Heart right ventricle (tissue), 16 donors: Measurements from ENCODE around the gene SOBP. TPM values are rescaled to one million over a fixed set of nuclear protein-coding genes. Genes with fewer than 3 reads are reported as not detected.

Source experiments
- ATAC-seq, 8 donors: fragments of 200-7000 bp; cut with Tn5 transposase; one replicate each; pipeline ENCODE4 v1.9.1; 2020; ENCODE audit warnings: mild to moderate bottlenecking in 8 of 8, moderate library complexity in 8 of 8, moderate number of reproducible peaks in 1 of 8
- DNase-seq, 2 donors: peaks; one replicate each; pipeline ENCODE4 v3.0.0-alpha.2; 2020
- H3K27ac ChIP-seq, 10 donors: fragments of 200-600 bp; sonication (generic) in 2 of 10; one replicate each; pipeline versions ENCODE4 v1.5.0 to v1.8.0; 2020 to 2022; ENCODE audit warnings: mild to moderate bottlenecking in 3 of 10
- H3K27me3 ChIP-seq, 7 donors: fragments of 200-600 bp; one replicate each; pipeline ENCODE4 v1.8.0; 2021 to 2022; ENCODE audit warnings: mild to moderate bottlenecking in 2 of 7
- H3K36me3 ChIP-seq, 9 donors: fragments of 200-600 bp; sonication (generic) in 1 of 9; one replicate each; pipeline versions ENCODE4 v1.5.0 to v1.8.0; 2020 to 2022; ENCODE audit warnings: mild to moderate bottlenecking in 2 of 9
- H3K4me1 ChIP-seq, 9 donors: fragments of 200-600 bp; sonication (generic) in 1 of 9; one replicate each; pipeline versions ENCODE4 v1.5.0 to v1.8.0; 2020 to 2022; ENCODE audit warnings: mild to moderate bottlenecking in 4 of 9
- H3K4me3 ChIP-seq, 10 donors: fragments of 200-600 bp; sonication (generic) in 2 of 10; one replicate each; pipeline versions ENCODE4 v1.5.0 to v1.8.0; 2020 to 2022; ENCODE audit warnings: mild to moderate bottlenecking in 7 of 10, moderate library complexity in 2 of 10
- H3K9me3 ChIP-seq, 11 donors: fragments of 200-600 bp in 10 of 11; sonication (generic) in 2 of 11; one replicate each; pipeline versions ENCODE4 v1.5.0 to v1.8.0; 2013 to 2022; ENCODE audit warnings: mild to moderate bottlenecking in 2 of 11, control low read depth in 1 of 11, moderate library complexity in 1 of 11
- CTCF ChIP-seq, 9 donors: fragments of 200-600 bp; sonication (generic) in 2 of 9; IDR thresholded peaks; one replicate each; pipeline versions ENCODE4 v1.5.0 to v1.8.0; 2021 to 2022; ENCODE audit warnings: antibody characterized with exemption in 9 of 9, mild to moderate bottlenecking in 5 of 9, moderate library complexity in 1 of 9
- WGBS, 2 donors: extraction: QIAGEN DNeasy Blood & Tissue Kit; methylation state at CpG; one replicate each; pipeline ENCODE4 v1.1.7; 2013; ENCODE audit warnings: inconsistent platforms in 1 of 2; 5-methylcytosine and 5-hydroxymethylcytosine counted together
- intact Hi-C, 10 donors: fragments of 100-400 bp; cut with DNase I; formaldehyde crosslinking; loops; one replicate each; pipeline versions ENCODE4 v1.11.1 to v1.14.2; 2022
- polyA plus RNA-seq, 2 donors: library from polyadenylated mRNA; stranded (reverse); fragments of 200-250 nt; gene quantifications; one replicate each; pipeline ENCODE4 v1.2.3, GENCODE V29; 2013
- total RNA-seq, 10 donors: library from RNA; stranded (reverse); fragmentation: NEBNext Ultra II Directional in 3 of 10; extraction: Animal tissue kit (Norgen Biotek cat#: 25700) in 3 of 10; gene quantifications; one replicate each; pipeline versions ENCODE4 v1.2.1 to v1.2.4, GENCODE V29; 2021 to 2023
- donor health status: Arrhythmogenic right ventricular cardiomyopathy.
- donor health status: ischemic (EF 13 %, LVEDD 7.1; RV severe dilation, severe dysfunction).
- donor health status: healthy with polysubstance abuse.
- donor health status: DM: no; HTN: yes; CAD: no.
- donor health status: DM: no; HTN: no; CAD: no.
- donor health status: ischemic (EF 25% LVEDD 6.9; RV normal size, moderate dysfunction).
- donor health status: ischemic (EF 25% LVEDD 5.7; RV mildly dilated, moderate dysfunction).
- donor health status: healthy.
- donor health status: DM: yes; HTN: yes; CAD: no.
- donor health status: Ischemic cardiomyopathy.
- donor health status: ischemic (EF 35%, LVEDD 5.7; RV mildly dilated, moderate dysfunction).
- donor health status: nonischemic (EF 11% LVEDD 7.7; RV severe dilation, severe dysfunction).
- donor health status: DM: yes; HTN: yes; CAD: no.
- donor health status: PGD.
- donor health status: ischemic (EF 29% LVEDD 5.4; RV normal size, mild dysfunction).
- donor health status: nonischemic (EF 23%, LVEDD 6.1; RV moderate dilation, normal function).

Gene SOBP
- total and polyA plus RNA-seq, 12 donors: 5.2 to 25.3 (median 18.2) TPM

GRCh38 chr6:107592806-107593205 is 102.9 kb downstream of the SOBP start:
- TF ChIP-seq CTCF (IDR thresholded peaks at IDR 0.05): no peak
- no peak for ATAC-seq
- intact Hi-C loops: no loop called here
- no peaks in the 10 kb centered on the region for H3K9me3 ChIP-seq
- H3K36me3 ChIP-seq: no peaks in the 10 kb centered on the region
- DNase-seq: no peak
- peaks cover 0 to 58% (median 17%) of the 10 kb centered on the region in 9 donors for H3K4me1 ChIP-seq
- H3K27ac ChIP-seq: peak overlapping the region in 1 of 10 donors; percentile 6
- H3K4me3 ChIP-seq: no peak overlapping the region
- 91 to 99% methylated on average over 2 of the region's 2 CpGs for WGBS, 2 donors
- H3K27me3 ChIP-seq: no peaks in the 10 kb centered on the region

DNA sequence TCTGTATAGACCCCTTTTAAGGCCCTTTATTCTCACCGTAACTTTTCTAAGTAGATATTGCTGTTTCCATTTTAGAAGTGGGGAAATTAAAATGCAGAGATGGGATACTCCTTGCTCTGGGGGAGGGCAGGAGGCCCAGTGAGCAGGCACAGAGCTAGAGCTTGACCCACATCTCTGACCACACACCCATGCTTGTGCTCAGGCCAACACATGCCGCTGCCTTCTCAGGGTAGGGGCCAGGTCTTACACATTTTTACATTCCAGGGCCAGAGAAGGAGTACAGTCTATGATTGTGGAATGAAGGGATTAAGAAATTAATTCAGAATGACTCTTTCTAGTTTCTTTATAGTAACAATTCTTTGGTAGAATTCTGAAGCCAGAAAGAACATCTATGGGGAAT is 104.8 kb downstream of the SOBP start:
- H3K4me1 ChIP-seq: peaks cover 0 to 51% (median 12%) of the 10 kb centered on the region in 9 donors
- no peak for TF ChIP-seq CTCF (IDR thresholded peaks at IDR 0.05)
- H3K4me3 ChIP-seq: no peak overlapping the region
- H3K9me3 ChIP-seq: no peaks in the 10 kb centered on the region
- peak in 4 of 8 donors; percentile 28 to 87 (median 42) for ATAC-seq
- no peak for DNase-seq
- no peak overlapping the region for H3K27ac ChIP-seq
- WGBS, 2 donors: 80 to 87% methylated on average over 2 of the region's 2 CpGs
- no peaks in the 10 kb centered on the region for H3K36me3 ChIP-seq
- intact Hi-C loops: no loop called here
- H3K27me3 ChIP-seq: no peaks in the 10 kb centered on the region

- DNase-seq (no peak), ATAC-seq (no peak)
- Histone ChIP-seq H3K36me3 (no peaks in the 10 kb centered on the region), H3K4me1 (peaks cover 0 to 67% (median 46%) of the 10 kb centered on the region in 9 donors), H3K27me3 (no peaks in the 10 kb centered on the region), H3K4me3 (no peak overlapping the region), H3K9me3 (no peaks in the 10 kb centered on the region), H3K27ac (no peak overlapping the region)
- 93 to 98% methylated on average over 6 of the region's 6 CpGs for WGBS, 2 donors
- TF ChIP-seq CTCF (IDR thresholded peaks at IDR 0.05): no peak
- intact Hi-C loops: no loop called here
Observed at GRCh38 chr6:107598091-107598490, 108.2 kb downstream of the SOBP start.

GRCh38 chr6:107599043-107599442 is 109.1 kb downstream of the SOBP start:
- WGBS, 2 donors: 95 to 98% methylated on average over 4 of the region's 4 CpGs
- Histone ChIP-seq H3K9me3 (no peaks in the 10 kb centered on the region), H3K27me3 (no peaks in the 10 kb centered on the region), H3K4me3 (no peak overlapping the region), H3K27ac (no peak overlapping the region), H3K4me1 (peaks cover 0 to 77% (median 52%) of the 10 kb centered on the region in 9 donors), H3K36me3 (no peaks in the 10 kb centered on the region)
- TF ChIP-seq CTCF (IDR thresholded peaks at IDR 0.05): no peak
- DNase-seq (no peak), ATAC-seq (no peak)
- intact Hi-C loops: no loop called here
